HepG2 (cell line): Measurements from ENCODE around the gene TPX2. TPM values are rescaled to one million over a fixed set of nuclear protein-coding genes. Genes with fewer than 3 reads are reported as not detected.

Experiments used
- EZH2 ChIP-seq: conservative IDR thresholded peaks from 2 replicates; pipeline ENCODE4 v1.6.1; 2012; ENCODE audit warnings: mild to moderate bottlenecking, low read depth, low read length, moderate library complexity
- GABPB1 ChIP-seq: IDR thresholded peaks from 2 replicates; pipeline ENCODE4 v1.6.1; 2016; ENCODE audit warnings: mild to moderate bottlenecking, missing genetic modification reagents, moderate library complexity, missing compliant biosample characterization
- GLI4 ChIP-seq: sonication (generic); formaldehyde crosslinking; IDR thresholded peaks from 2 replicates; pipeline ENCODE4 v1.5.1; 2020; ENCODE audit warnings: missing genetic modification reagents, mild to moderate bottlenecking, moderate library complexity, borderline replicate concordance
- HDAC1 ChIP-seq: sonication (generic); formaldehyde crosslinking; IDR thresholded peaks from 2 replicates; pipeline ENCODE4 v1.5.1; 2020; ENCODE audit warnings: mild to moderate bottlenecking, missing genetic modification reagents
- PCBP2 ChIP-seq: fragments of 200-400 bp; formaldehyde crosslinking; optimal IDR thresholded peaks from 2 replicates; pipeline ENCODE3; 2018; ENCODE audit warnings: low read length, low read depth; ENCODE audit not compliant: poor library complexity, severe bottlenecking
- PRDM10 ChIP-seq: sonication (generic); formaldehyde crosslinking; IDR thresholded peaks from 2 replicates; pipeline ENCODE4 v1.4.0; 2020; ENCODE audit warnings: low read depth, missing genetic modification reagents
- RELA ChIP-seq: sonication (generic); formaldehyde crosslinking; IDR thresholded peaks from 2 replicates; pipeline ENCODE4 v1.4.0; 2020; ENCODE audit warnings: missing genetic modification reagents
- SCMH1 ChIP-seq: sonication (generic); formaldehyde crosslinking; IDR thresholded peaks from 2 replicates; pipeline ENCODE4 v1.9.0; 2021; ENCODE audit warnings: missing genetic modification reagents, mild to moderate bottlenecking, borderline replicate concordance
- TEF ChIP-seq: sonication (generic); formaldehyde crosslinking; IDR thresholded peaks from 2 replicates; pipeline ENCODE4 v1.5.0; 2020; ENCODE audit warnings: missing genetic modification reagents
- ZFY ChIP-seq: sonication (generic); formaldehyde crosslinking; IDR thresholded peaks from 2 replicates; pipeline ENCODE4 v1.4.0; 2020; ENCODE audit warnings: missing genetic modification reagents
- ZNF318 ChIP-seq: sonication (generic); formaldehyde crosslinking; IDR thresholded peaks from 2 replicates; pipeline ENCODE4 v1.4.0; 2020; ENCODE audit warnings: mild to moderate bottlenecking, missing genetic modification reagents
- ZNF430 ChIP-seq: sonication (generic); formaldehyde crosslinking; IDR thresholded peaks from 2 replicates; pipeline ENCODE4 v1.9.0; 2021; ENCODE audit warnings: mild to moderate bottlenecking, missing genetic modification reagents
- ZNF513 ChIP-seq: sonication (generic); formaldehyde crosslinking; conservative IDR thresholded peaks from 2 replicates; pipeline ENCODE4 v1.5.0; 2020; ENCODE audit warnings: missing genetic modification reagents
- polyA plus RNA-seq, 8 experiments: library from polyadenylated mRNA; depleted of rRNA in 3 of 8; stranded (reverse) in 7 of 8; unstranded in 1 of 8; fragments of >200 nt; fragmentation: Illumina TruSeq in 4 of 8; extraction: Trizol in 4 of 8; gene quantifications; 2 replicates each; pipeline versions ENCODE4 v1.2.1 to v1.2.3, GENCODE V29; 2011 to 2016; ENCODE audit warnings: low read depth in 4 of 8, missing spikeins in 1 of 8, mixed read lengths in 1 of 8; ENCODE audit not compliant: insufficient read depth in 1 of 8
- total RNA-seq, 5 experiments: library from RNA; depleted of rRNA; stranded (reverse); fragments of >200 nt; fragmentation: Illumina TruSeq; extraction: Trizol; gene quantifications; 2 replicates each; pipeline ENCODE4 v1.2.3, GENCODE V29; 2016; ENCODE audit warnings: low read depth in 1 of 5

TPX2 gene
- total and polyA plus RNA-seq, 2 of the 13 experiments (the other 11 are each of a cell fraction or from before 2014, with no cell fraction given): 34.3 to 124 TPM

- no peak; the same call in 1 of the 2 replicates for TF ChIP-seq ZNF318
- peak; percentile 25; the same call in 1 of the 2 replicates for TF ChIP-seq ZFY
- TF ChIP-seq GLI4 (CRISPR knock-in tag): no peak; the same call in 1 of the 2 replicates
- TF ChIP-seq PCBP2: no peak
- peak; percentile 98 for TF ChIP-seq ZNF430 (CRISPR knock-in tag)
- TF ChIP-seq RELA (CRISPR knock-in tag): peak; percentile 92; the same call in 1 of the 2 replicates
- TF ChIP-seq ZNF513 (CRISPR knock-in tag): no peak
- no peak for TF ChIP-seq SCMH1 (CRISPR knock-in tag)
- peak; percentile 92 for TF ChIP-seq PRDM10
- TF ChIP-seq TEF: peak; percentile 56; the same call in 1 of the 2 replicates
- TF ChIP-seq HDAC1 (CRISPR knock-in tag): peak; percentile 100
- TF ChIP-seq GABPB1 (CRISPR knock-in tag): peak; percentile 79
- no peak for TF ChIP-seq EZH2
Observed at GRCh38 chr20:31704225-31705119, 34.6 kb upstream of the TPX2 start (continued).
